Heart left ventricle (tissue), 16 donors: ENCODE data around the gene KIF17. TPM values are rescaled to one million over a fixed set of nuclear protein-coding genes. Genes with fewer than 3 reads are reported as not detected.

Experiments used
- ATAC-seq, 4 donors: fragments of 200-7000 bp; cut with Tn5 transposase; one replicate each; pipeline ENCODE4 v1.9.1; 2020 to 2022; ENCODE audit warnings: moderate library complexity in 4 of 4, mild to moderate bottlenecking in 3 of 4, moderate number of reproducible peaks in 1 of 4
- DNase-seq, 5 donors: peaks; one replicate each; pipeline ENCODE4 v3.0.0-alpha.2; 2020
- H3K27ac ChIP-seq, 12 donors: fragments of 200-600 bp; sonication (generic) in 4 of 12; one replicate each; pipeline versions ENCODE4 v1.5.0 to v1.8.0; 2016 to 2022; ENCODE audit warnings: mild to moderate bottlenecking in 2 of 12
- H3K27me3 ChIP-seq, 9 donors: fragments of 200-600 bp; sonication (generic) in 2 of 9; one replicate each; pipeline versions ENCODE4 v1.5.1 to v1.8.0; 2016 to 2022; ENCODE audit warnings: mild to moderate bottlenecking in 3 of 9
- H3K36me3 ChIP-seq, 9 donors: fragments of 200-600 bp; sonication (generic) in 2 of 9; one replicate each; pipeline versions ENCODE4 v1.5.0 to v1.8.0; 2018 to 2022; ENCODE audit warnings: mild to moderate bottlenecking in 2 of 9
- H3K4me1 ChIP-seq, 12 donors: fragments of 200-600 bp; sonication (generic) in 4 of 12; one replicate each; pipeline versions ENCODE4 v1.5.0 to v1.8.0; 2016 to 2022; ENCODE audit warnings: mild to moderate bottlenecking in 3 of 12
- H3K4me3 ChIP-seq, 12 donors: fragments of 200-600 bp; sonication (generic) in 4 of 12; one replicate each; pipeline versions ENCODE4 v1.5.0 to v1.8.0; 2017 to 2022; ENCODE audit warnings: mild to moderate bottlenecking in 9 of 12, moderate library complexity in 4 of 12
- H3K9me3 ChIP-seq, 12 donors: fragments of 200-600 bp; sonication (generic) in 4 of 12; one replicate each; pipeline versions ENCODE4 v1.5.0 to v1.8.0; 2016 to 2022; ENCODE audit warnings: mild to moderate bottlenecking in 1 of 12
- POLR2A ChIP-seq, 2 donors: fragments of 450-650 bp; IDR thresholded peaks; one replicate each; pipeline ENCODE4 v1.6.1; 2017; ENCODE audit warnings: antibody characterized with exemption in 2 of 2, mild to moderate bottlenecking in 2 of 2, moderate library complexity in 2 of 2
- WGBS, 4 donors: extraction: QIAGEN DNeasy Blood & Tissue Kit in 2 of 4; methylation state at CpG; one replicate each; pipeline versions ENCODE4 v1.1.5 to v1.1.7; 2013 to 2018; 5-methylcytosine and 5-hydroxymethylcytosine counted together
- intact Hi-C, 10 donors: fragments of 100-400 bp; cut with DNase I; formaldehyde crosslinking; loops; one replicate each; pipeline versions ENCODE4 v1.11.1 to v1.14.2; 2022
- long read RNA-seq, 3 donors: library from polyadenylated mRNA; unstranded; transcript quantifications; one replicate each; pipeline ENCODE4 v2.0.0, GENCODE V29; 2020 to 2021
- polyA plus RNA-seq, 2 donors: library from polyadenylated mRNA; stranded (reverse); fragments of 200-250 nt; gene quantifications; one replicate each; pipeline ENCODE4 v1.2.3, GENCODE V29; 2013
- total RNA-seq, 9 donors: library from RNA; depleted of rRNA in 2 of 9; stranded (reverse); fragments of >200 nt in 2 of 9; fragmentation: NEBNext Ultra II Directional in 3 of 9; extraction: Animal tissue kit (Norgen Biotek cat#: 25700) in 3 of 9; gene quantifications; one replicate each; pipeline versions ENCODE4 v1.1.0 to v1.2.4, GENCODE V29; 2016 to 2023
- TF ChIP-seq, protein P1 (sequence below), 12 donors: fragments of 200-600 bp; sonication (generic) in 4 of 12; IDR thresholded peaks; one replicate each; pipeline versions ENCODE4 v1.5.0 to v1.8.0; 2018 to 2022; ENCODE audit warnings: antibody characterized with exemption in 12 of 12, mild to moderate bottlenecking in 5 of 12
- donor health status: ischemic (EF 13 %, LVEDD 7.1; RV severe dilation, severe dysfunction).
- donor health status: healthy with polysubstance abuse.
- donor health status: DM: no; HTN: yes; CAD: no.
- donor health status: DM: no; HTN: no; CAD: no.
- donor health status: ischemic (EF 25% LVEDD 6.9; RV normal size, moderate dysfunction).
- donor health status: ischemic (EF 25% LVEDD 5.7; RV mildly dilated, moderate dysfunction).
- donor health status: healthy.
- donor health status: DM: yes; HTN: yes; CAD: no.
- donor health status: ischemic (EF 35%, LVEDD 5.7; RV mildly dilated, moderate dysfunction).
- donor health status: nonischemic (EF 11% LVEDD 7.7; RV severe dilation, severe dysfunction).
- donor health status: DM: yes; HTN: yes; CAD: no.
- donor health status: PGD.
- donor health status: ischemic (EF 29% LVEDD 5.4; RV normal size, mild dysfunction).
- donor health status: nonischemic (EF 23%, LVEDD 6.1; RV moderate dilation, normal function).

Gene KIF17
- 1 to 10 TPM; 1.6 to 9.3 (median 3.2) TPM for total RNA-seq
- 1 to 10 TPM; 3.4 to 7.2 TPM for polyA plus RNA-seq
- long read RNA-seq, donor 1, partial matches to known transcripts: 3 of 7 reads
- long read RNA-seq, donor 1, other reads (novel, unspliced or antisense): 2 of 7 reads
- long read RNA-seq, donor 2, transcript KIF17-206 (6 exons, 1,805 nt): major isoform, 5 of 13 reads
- long read RNA-seq, donor 2, partial matches to known transcripts: 3 of 13 reads
- long read RNA-seq, donor 2, other reads (novel, unspliced or antisense): 5 of 13 reads
- long read RNA-seq, donor 3: 0 reads

DNA sequence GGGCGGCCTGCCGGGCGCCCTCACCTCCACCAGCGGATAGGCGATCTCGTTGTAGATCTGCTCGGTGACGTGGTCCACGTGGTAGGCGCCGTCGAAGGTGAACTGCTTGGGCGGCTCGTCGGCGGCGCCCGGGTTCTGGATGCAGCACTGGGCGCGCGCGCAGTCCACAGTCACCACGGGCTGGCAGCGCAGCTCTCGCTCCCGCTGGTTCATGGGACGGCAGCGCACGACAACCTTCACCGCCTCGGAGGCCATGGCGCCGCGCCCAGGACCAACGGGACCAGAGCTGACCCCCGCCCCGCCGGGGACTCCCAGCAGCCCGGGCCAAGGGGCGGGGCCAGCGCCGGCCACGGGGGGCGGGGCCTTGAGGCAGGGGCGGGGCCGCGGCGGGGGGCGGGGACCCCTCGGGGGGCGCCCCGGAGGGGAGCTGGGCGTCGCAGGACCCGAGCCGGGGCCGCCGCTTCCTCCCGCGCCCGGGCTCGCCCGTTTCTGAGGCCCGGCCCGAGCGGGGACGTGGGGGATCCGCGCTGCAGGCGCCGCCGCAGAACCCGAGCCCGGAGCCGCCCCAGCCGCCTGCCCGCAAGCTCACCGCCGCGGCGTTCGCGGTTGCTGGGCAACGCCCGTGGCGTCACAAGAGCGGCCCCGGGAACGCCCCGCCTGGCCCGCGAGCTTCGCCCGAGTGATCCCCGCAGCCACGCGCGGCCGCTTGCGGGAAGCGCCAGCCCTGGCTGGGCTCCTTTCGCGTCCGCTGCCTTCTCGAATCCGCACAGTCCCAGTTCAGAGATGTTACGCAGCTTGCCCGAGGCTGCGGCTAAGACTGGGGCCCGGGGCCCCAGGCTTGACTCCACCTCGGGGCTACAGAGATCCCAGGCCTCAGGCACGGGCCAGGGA lies at the start of gene KIF17:
TSS of gene KIF17 (minus strand) at position 556 of the 891 bp plus-strand sequence. CDS start at position 255, 301 bp downstream.
- Histone ChIP-seq H3K9me3 (no peaks in the 10 kb centered on the region), H3K4me1 (peaks cover 0 to 13% (median 5%) of the 10 kb centered on the region in 12 donors), H3K27ac (no peak within 1 kb of the TSS), H3K4me3 (peak within 1 kb of the TSS; percentile 27 to 64 (median 42)), H3K36me3 (no peaks in the 10 kb centered on the region), H3K27me3 (peaks cover 0 to 29% (median 13%) of the 10 kb centered on the region in 9 donors)
- WGBS, 4 donors: 2 to 4% (median 2%) methylated on average over 30 to 112 of the region's 112 CpGs
- no peak for TF ChIP-seq POLR2A (IDR thresholded peaks at IDR 0.05)
- TF ChIP-seq, protein P1, sequence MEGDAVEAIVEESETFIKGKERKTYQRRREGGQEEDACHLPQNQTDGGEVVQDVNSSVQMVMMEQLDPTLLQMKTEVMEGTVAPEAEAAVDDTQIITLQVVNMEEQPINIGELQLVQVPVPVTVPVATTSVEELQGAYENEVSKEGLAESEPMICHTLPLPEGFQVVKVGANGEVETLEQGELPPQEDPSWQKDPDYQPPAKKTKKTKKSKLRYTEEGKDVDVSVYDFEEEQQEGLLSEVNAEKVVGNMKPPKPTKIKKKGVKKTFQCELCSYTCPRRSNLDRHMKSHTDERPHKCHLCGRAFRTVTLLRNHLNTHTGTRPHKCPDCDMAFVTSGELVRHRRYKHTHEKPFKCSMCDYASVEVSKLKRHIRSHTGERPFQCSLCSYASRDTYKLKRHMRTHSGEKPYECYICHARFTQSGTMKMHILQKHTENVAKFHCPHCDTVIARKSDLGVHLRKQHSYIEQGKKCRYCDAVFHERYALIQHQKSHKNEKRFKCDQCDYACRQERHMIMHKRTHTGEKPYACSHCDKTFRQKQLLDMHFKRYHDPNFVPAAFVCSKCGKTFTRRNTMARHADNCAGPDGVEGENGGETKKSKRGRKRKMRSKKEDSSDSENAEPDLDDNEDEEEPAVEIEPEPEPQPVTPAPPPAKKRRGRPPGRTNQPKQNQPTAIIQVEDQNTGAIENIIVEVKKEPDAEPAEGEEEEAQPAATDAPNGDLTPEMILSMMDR (IDR thresholded peaks at IDR 0.05): no peak
- DNase-seq: peak; percentile 75 to 90 (median 80)
- peak in 3 of 4 donors; percentile 74 to 86 (median 76) for ATAC-seq
- intact Hi-C loops: no loop called here

DNA sequence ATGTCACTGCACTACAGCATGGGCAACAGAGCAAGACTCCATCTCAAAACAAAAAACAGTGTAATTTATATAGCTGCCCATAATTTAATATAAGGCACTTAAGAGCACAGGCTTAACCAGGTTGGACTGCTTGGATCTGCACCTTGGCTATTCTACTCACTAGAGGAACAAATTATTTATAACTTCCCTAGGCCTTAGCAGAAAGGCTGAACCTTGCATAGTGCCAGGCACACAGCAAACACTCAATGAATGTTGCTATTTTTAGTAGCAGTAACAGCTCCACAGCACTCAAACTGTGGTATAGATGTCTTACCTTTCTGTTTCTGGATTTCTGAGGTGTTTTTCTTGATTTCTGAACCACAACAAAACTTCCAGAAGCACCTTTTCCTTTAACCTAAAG lies 49.5 kb upstream of the KIF17 start:
- H3K4me1 ChIP-seq: peaks cover 0 to 15% (median 0%) of the 10 kb centered on the region in 12 donors
- peak overlapping the region in 4 of 12 donors; percentile 10 to 19 (median 12) for H3K27ac ChIP-seq
- H3K36me3 ChIP-seq: peaks cover 0 to 100% (median 99%) of the 10 kb centered on the region in 9 donors
- H3K4me3 ChIP-seq: no peak overlapping the region
- no peaks in the 10 kb centered on the region for H3K9me3 ChIP-seq
- H3K27me3 ChIP-seq: no peaks in the 10 kb centered on the region
- TF ChIP-seq, protein P1 (IDR thresholded peaks at IDR 0.05): no peak
- no peak for TF ChIP-seq POLR2A (IDR thresholded peaks at IDR 0.05)
- intact Hi-C loops: no loop called here
- DNase-seq: no peak
- peak; percentile 85 to 92 (median 88) for ATAC-seq

- TF ChIP-seq POLR2A (IDR thresholded peaks at IDR 0.05): no peak
- TF ChIP-seq, protein P1 (IDR thresholded peaks at IDR 0.05): no peak
- no peak overlapping the region for H3K27ac ChIP-seq
- intact Hi-C loops: no loop called here
- no peak overlapping the region for H3K4me3 ChIP-seq
- no peaks in the 10 kb centered on the region for H3K27me3 ChIP-seq
- H3K36me3 ChIP-seq: peaks cover 0 to 100% (median 99%) of the 10 kb centered on the region in 9 donors
- H3K9me3 ChIP-seq: no peaks in the 10 kb centered on the region
- ATAC-seq: no peak
- WGBS, 4 donors: 93 to 97% (median 95%) methylated on average over 3 of the region's 3 CpGs
- DNase-seq: no peak
- peaks cover 0 to 15% (median 0%) of the 10 kb centered on the region in 12 donors for H3K4me1 ChIP-seq
Measured at GRCh38 chr1:20763417-20763816, 45.6 kb upstream of the KIF17 start.

DNA sequence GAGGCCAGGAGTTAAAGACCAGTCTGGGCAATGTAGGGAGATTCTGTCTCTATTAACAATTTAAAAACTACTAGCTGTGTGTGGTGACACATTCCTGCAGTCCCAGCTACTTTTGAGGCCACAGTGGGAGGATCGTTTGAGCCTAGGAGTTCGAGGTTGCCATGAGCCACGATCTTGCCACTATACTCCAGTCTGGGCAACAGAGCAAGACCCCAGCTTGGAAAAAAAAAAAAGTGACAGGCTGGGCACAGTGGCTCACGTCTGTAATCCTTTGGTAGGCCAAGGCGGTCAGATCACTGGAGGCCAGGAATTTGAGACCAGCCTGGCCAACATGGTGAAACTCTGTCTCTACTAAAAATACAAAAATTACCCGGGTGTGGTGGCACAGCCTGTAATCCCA lies 42.5 kb upstream of the KIF17 start:
- ATAC-seq: no peak
- TF ChIP-seq POLR2A (IDR thresholded peaks at IDR 0.05): no peak
- TF ChIP-seq, protein P1 (IDR thresholded peaks at IDR 0.05): no peak
- intact Hi-C loops: no loop called here

More for the DNA sequence above, 42.5 kb upstream of the KIF17 start:
- Histone ChIP-seq H3K4me1 (no peaks in the 10 kb centered on the region), H3K27ac (no peak overlapping the region), H3K4me3 (no peak overlapping the region), H3K36me3 (peaks cover 0 to 100% (median 100%) of the 10 kb centered on the region in 9 donors), H3K27me3 (no peaks in the 10 kb centered on the region), H3K9me3 (no peaks in the 10 kb centered on the region)
- DNase-seq: no peak
- WGBS, 4 donors: 86 to 94% (median 92%) methylated on average over 6 of the region's 6 CpGs
